IPS-NIHi7 (cell line): ENCODE data around the gene PHAF1.

Experiments
- DNase-seq: peaks from one replicate; pipeline ENCODE4 v3.0.0; 2012; ENCODE audit warnings: mixed read lengths; ENCODE audit errors: extremely low spot score

PHAF1 gene

DNA sequence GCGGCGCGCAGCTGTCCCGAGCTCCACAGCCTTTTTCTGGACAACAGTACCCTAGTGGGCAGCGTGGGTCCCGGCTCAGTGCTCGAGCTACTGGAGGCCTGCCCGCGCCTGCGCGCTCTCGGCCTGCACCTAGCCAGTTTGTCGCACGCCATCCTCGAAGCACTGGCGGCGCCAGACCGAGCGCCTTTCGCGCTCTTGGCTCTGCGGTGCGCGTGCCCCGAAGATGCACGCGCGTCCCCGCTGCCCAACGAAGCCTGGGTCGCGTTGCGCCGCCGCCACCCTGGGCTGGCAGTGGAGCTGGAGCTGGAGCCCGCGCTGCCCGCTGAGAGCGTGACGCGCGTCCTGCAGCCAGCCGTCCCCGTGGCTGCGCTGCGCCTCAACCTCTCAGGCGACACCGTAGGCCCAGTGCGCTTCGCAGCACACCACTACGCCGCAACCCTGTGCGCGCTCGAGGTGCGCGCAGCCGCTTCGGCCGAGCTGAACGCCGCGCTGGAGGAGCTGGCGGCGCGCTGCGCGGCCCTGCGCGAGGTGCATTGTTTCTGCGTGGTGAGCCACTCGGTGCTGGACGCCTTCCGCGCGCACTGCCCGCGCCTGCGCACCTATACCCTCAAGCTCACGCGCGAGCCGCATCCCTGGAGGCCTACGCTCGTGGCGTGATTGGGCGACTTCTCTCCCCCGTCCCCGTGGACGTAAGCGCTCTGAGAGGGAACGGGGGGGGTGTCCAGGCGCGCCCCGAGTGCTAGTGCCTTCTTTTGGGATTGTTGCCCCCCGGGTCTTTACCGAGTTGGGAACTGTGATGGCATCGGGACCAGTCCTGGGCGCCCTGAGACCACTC, 53.6 kb downstream of the PHAF1 start:
- no peak for DNase-seq

DNA sequence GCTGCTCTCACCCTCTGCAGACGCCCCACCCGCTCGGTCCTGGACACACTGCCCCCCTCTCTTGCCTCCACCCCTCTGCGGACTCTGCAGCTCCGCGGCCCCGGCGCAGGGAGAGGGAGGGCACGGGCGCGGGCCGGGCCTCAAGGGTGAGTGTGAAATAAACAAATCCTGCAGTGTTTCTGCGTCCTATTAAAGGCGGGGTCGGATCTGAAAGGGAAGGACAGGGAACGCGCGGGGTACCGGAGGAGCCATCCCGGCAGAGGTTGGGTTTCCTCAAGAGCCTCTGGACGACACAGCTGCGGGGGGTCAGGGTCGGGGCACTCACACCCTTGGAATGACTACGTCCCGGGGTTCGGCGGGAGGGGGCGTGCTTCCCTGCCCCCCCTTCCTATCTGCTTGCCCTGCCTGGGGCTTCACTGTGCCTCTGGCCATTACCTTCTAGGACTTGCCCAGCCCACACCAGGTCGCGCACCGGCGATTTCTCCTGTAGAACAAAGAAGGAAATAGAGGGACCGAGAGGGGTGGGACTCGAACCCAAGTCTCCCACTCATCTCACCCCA, 54.3 kb downstream of the PHAF1 start:
- DNase-seq: no peak

- DNase-seq: no peak
These were observed 54.9 kb downstream of the PHAF1 start, which contains the start of gene HSF4 for GRCh38 chr16:67164599-67165061. HSF4 (plus strand) TSS chr16:67164745; CDS start chr16:67164812, 67 bp downstream.

GRCh38 chr16:67165121-67166078, 55.7 kb downstream of the PHAF1 start:
- no peak for DNase-seq

DNA sequence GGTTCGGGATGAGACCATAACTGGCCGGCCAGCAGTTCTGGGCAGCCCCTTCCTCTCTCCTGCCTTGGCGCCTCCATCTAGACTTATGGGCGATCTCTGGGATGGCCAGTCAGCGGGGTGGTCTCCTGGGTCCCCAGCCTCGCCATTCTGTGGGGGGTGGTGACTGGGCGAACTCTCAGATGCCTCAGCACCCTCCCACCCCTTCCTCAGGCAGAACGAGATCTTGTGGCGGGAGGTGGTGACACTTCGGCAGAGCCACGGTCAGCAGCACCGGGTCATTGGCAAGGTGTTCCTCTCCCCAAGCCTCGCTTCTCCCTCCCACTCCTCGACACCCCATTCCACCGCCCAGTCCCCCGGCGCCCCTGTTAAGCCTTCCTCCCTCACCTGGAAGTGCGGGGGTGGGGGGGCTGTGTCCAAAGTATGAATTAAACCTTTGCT, 56.4 kb downstream of the PHAF1 start:
- DNase-seq: no peak

GRCh38 chr16:67166598-67167168, 56.9 kb downstream of the PHAF1 start:
- DNase-seq: no peak

DNA sequence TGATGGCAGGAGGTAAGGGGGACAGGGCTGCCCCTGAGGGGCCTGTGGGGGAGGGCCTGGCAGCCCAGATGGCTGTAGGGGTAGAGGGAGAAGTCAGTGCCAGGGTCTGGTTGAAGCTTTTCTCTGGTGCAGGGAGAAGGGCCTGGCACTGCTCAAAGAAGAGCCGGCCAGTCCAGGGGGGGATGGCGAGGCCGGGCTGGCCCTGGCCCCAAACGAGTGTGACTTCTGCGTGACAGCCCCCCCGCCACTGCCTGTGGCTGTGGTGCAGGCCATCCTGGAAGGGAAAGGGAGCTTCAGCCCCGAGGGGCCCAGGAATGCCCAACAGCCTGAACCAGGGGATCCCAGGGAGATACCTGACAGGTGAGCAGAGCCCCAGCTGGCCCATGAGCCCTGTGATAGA, 57.8 kb downstream of the PHAF1 start:
- no peak for DNase-seq

GRCh38 chr16:67169011-67169451, 59.3 kb downstream of the PHAF1 start:
- no peak for DNase-seq

- peak; percentile 71 for DNase-seq
These were observed 60.0 kb downstream of the PHAF1 start for GRCh38 chr16:67169642-67170167.

- peak; percentile 83 for DNase-seq
These were observed 60.6 kb downstream of the PHAF1 start, which contains the start of gene NOL3 for GRCh38 chr16:67170168-67170948. NOL3 (plus strand) TSS chr16:67170538.

GRCh38 chr16:67170949-67171649, 61.4 kb downstream of the PHAF1 start:
- DNase-seq: no peak

DNA sequence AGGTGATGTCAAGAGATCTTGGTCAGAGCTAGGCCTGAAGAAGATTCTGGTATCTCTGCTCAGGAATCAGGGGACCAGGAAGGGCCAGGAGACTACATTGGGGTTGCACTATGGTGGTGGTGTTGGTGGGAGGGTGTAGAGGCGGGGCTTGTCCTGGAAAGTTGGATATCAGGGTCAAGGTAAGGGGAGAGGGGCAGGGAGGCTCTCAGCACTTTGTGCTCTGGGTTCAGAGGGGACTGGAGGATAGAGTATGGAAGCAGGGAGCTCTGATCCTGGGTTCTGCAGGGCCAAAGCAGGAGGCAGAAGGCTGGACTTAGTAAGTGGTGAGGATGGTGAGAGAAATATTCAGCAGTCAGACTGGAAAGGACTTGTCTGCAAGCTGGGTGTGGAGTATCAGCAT, 63.6 kb downstream of the PHAF1 start:
- DNase-seq: no peak

DNA sequence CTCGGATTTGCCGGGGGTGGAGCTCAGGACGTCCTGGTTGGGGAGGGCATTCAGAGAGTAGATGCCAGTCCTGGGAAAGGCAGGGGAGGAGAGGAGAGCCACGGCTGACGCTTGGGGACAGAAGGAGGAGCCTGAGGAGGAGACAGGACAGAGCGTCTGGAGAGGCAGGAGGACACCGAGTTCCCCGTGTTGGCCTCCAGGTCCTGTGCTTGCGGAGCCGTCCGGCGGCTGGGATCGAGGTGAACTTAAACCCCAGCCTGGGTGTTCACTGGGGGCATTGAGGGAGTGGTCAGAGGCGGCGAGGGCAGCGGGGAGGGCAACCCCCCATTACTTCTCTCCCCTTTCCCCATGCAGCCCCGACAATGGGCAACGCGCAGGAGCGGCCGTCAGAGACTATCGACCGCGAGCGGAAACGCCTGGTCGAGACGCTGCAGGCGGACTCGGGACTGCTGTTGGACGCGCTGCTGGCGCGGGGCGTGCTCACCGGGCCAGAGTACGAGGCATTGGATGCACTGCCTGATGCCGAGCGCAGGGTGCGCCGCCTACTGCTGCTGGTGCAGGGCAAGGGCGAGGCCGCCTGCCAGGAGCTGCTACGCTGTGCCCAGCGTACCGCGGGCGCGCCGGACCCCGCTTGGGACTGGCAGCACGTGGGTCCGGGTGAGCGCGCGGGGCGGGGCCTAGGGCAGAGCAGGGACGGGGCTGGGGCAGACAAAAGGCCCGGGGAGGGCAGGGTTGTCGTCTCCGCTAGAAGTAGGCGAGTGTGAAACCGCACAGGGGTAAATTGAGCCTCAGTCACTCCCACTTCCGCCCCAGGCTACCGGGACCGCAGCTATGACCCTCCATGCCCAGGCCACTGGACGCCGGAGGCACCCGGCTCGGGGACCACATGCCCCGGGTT, 64.3 kb downstream of the PHAF1 start:
- DNase-seq: peak; percentile 50

GRCh38 chr16:67174706-67175231, 65.0 kb downstream of the PHAF1 start:
- DNase-seq: no peak

DNA sequence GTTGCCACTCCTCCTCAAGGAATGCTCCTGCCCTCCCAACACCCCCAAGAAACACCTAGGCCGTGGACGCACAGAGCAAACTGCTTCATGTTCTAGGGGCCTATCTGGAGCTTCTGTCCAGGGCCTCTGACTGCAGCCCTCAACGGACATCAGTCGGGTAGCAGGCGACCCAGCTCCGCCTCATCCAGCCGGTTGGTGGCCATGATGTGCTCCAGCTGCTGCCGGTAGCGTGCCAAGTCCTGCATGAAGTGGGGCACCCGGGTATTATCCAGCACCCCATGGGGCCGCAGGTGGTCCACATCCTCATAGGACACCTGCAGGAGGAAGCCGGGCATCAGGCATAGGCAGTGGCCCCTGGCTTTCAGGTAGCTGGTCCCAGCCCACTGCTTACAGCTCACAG, 66.9 kb downstream of the PHAF1 start:
- DNase-seq: no peak

DNA sequence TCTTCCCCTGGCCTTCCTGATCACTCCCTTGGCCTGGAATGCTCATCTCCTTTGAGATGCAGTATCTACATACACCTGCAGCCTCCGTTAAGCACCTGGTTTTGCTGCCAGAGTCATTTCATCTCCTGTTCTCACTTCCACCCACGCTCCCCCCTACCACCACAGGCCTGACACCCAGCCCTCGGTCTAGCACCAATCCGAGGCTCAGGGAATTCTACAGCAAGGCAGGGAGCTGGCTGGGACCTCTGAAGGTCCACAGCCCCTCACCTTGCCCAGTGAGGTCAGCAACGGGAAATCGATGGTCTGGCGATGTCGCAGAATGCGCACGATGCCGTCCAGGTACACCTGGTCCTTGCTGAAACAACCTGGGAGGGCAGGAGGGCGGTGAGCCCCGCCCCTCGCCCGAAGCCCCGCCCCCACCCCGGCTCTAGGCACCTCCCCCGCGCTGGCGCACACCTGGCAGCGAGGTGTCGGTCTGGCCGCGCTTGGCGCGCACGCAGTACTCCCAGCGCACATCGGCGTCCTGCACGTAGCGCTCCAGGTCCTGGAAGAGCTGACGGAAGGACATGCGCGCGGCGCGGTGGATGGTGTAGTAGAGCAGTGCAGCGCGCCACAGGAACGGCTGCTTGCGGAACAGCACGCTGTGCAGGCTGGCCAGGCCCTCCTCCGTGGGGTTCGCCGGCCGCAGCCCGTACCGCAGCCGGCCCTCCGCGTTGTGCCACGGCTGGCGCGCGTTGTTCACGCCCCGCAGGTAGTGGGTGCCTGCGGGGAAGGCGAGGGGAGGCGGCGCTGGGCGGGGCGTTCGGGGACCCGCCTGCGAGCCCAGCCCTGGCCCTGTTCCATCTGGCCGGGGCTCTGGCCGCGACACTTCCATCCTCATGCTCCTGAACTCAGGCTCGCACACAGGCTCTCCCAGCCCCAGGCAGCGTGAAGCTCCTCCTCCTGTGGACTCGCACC, 68.3 kb downstream of the PHAF1 start:
- DNase-seq: peak; percentile 91

- DNase-seq: no peak
These were observed 69.8 kb downstream of the PHAF1 start for GRCh38 chr16:67179421-67180080.
